Stimulated activated naive CD8-positive, alpha-beta T cell treated with anti-CD3 and anti-CD28 coated beads, Interleukin-15, amount 100 ng/mL, for 72 hours (primary cell): ENCODE results near the gene WDFY4.
A peak's percentile ranks its signal among the peaks of the same experiment; 100 is the strongest.

Source experiments
- ATAC-seq: fragments of 150-1000 bp; cut with Tn5 transposase; 2 replicates; pipeline ENCODE4 v1.10.0; 2021; ENCODE audit warnings: mild to moderate bottlenecking, moderate library complexity
- DNase-seq, 2 donors: peaks; one replicate each; pipeline ENCODE4 v3.0.0; 2021 to 2022
- H3K27ac Mint-ChIP-seq, 2 donors: one replicate each; pipeline ENCODE4 v1.8.0; 2022; ENCODE audit warnings: mild to moderate bottlenecking in 2 of 2, mixed read lengths in 2 of 2, moderate library complexity in 2 of 2
- H3K27me3 Mint-ChIP-seq: one replicate; pipeline ENCODE4 v1.8.0; 2022; ENCODE audit warnings: mixed read lengths
- H3K4me1 Mint-ChIP-seq: one replicate; pipeline ENCODE4 v1.8.0; 2022; ENCODE audit warnings: mild to moderate bottlenecking, mixed read lengths
- H3K4me3 Mint-ChIP-seq, 2 donors: one replicate each; pipeline ENCODE4 v1.8.0; 2022; ENCODE audit warnings: mild to moderate bottlenecking in 2 of 2, mixed read lengths in 2 of 2, moderate library complexity in 1 of 2
- H3K9me3 Mint-ChIP-seq, 2 donors: one replicate each; pipeline ENCODE4 v1.8.0; 2022; ENCODE audit warnings: mixed read lengths in 2 of 2

The WDFY4 gene

DNA sequence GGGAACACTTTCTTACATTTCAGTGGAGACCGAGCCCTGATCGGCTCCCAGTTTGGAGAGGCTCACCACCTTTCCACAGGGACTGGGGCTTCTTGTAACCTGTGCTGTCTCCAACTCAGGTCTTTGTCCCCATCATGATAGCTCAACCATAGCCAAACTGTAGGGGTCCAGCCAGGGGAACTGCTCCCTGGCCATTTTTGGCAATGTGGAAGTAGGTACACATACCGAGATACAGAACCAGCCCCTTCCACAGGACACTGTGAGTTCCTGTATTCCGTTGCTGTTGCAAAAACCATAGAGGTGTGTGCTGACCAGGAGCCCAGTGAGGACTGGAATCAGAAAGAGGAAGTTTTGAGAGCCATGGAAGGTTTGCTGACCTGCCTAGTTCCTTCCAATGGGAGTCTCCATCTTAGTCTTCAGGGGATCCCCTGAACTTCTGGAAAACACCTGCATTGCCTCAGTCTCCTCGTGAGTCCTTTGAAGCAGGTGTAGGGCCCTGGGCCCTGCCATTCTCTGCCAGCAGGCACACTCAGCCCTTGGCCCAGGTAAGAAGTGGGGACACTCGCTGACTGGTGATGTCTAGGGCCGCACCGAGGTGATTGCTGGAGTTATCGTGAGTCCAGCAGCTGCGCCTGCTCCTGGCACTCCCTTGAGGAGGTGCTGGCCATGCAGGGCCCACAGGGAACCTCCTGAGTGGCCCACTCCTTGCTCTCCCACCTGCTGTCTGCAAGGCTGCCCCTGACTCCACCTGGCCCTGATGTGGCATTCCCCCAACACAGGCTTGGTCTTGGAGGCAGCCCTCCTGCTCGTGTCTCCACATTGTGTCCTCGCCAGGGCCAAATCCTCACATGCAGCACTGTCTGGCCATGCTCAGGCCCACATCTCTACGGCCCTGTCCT, 11.2 kb downstream of the WDFY4 start:
- no peak overlapping the region for H3K4me3 Mint-ChIP-seq
- H3K9me3 Mint-ChIP-seq, result no peaks in the 10 kb centered on the region
- no peaks in the 10 kb centered on the region for H3K4me1 Mint-ChIP-seq
- DNase-seq (no peak), ATAC-seq (no peak)
- H3K27ac Mint-ChIP-seq, result peak overlapping the region in 1 of 2 donors; percentile 94
- no peaks in the 10 kb centered on the region for H3K27me3 Mint-ChIP-seq

DNA sequence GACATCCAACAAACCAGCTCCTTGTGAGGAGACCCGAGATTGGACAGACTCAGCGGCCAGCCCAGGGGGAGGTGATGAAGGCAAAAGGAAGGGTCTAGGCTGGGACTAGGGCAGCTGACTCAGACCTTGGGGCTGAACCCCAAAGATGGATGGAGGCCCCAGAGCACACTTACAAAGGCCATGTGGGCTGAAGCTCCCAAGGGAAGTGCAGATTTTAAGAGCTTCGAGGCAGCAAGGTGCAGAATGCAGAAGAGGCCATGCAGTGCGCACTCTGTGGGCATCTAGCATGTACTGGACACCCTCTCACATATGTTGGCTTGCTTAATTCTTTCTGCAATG, 11.8 kb downstream of the WDFY4 start:
- H3K27me3 Mint-ChIP-seq, result no peaks in the 10 kb centered on the region
- DNase-seq, result no peak
- H3K4me3 Mint-ChIP-seq, result no peak overlapping the region
- H3K4me1 Mint-ChIP-seq, result no peaks in the 10 kb centered on the region
- H3K27ac Mint-ChIP-seq, result peak overlapping the region; percentile 43 to 94
- H3K9me3 Mint-ChIP-seq, result no peaks in the 10 kb centered on the region
- no peak for ATAC-seq

DNA sequence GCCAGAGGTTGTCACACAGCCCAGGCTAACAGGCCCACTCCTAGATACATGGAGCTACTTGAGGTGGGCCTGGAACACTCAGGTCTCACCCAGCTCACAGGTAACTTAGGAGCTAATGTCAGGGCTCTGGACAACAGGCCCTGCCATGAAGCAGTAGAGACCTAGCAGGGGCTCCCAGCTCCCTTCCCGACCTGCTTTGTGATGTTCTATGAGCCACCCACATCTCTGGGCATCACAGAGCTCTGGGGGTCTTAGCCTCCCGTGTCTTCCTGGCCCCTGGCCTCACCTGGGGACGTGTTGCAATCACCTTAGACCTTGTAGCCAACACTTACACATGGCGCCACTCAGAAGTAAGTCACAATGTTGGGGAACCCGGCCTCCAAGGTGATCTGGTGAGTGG, 12.4 kb downstream of the WDFY4 start:
- no peaks in the 10 kb centered on the region for H3K27me3 Mint-ChIP-seq
- DNase-seq, result no peak
- ATAC-seq, result no peak
- peak overlapping the region in 1 of 2 donors; percentile 90 for H3K27ac Mint-ChIP-seq
- no peak overlapping the region for H3K4me3 Mint-ChIP-seq
- no peaks in the 10 kb centered on the region for H3K9me3 Mint-ChIP-seq
- H3K4me1 Mint-ChIP-seq, result no peaks in the 10 kb centered on the region

DNA sequence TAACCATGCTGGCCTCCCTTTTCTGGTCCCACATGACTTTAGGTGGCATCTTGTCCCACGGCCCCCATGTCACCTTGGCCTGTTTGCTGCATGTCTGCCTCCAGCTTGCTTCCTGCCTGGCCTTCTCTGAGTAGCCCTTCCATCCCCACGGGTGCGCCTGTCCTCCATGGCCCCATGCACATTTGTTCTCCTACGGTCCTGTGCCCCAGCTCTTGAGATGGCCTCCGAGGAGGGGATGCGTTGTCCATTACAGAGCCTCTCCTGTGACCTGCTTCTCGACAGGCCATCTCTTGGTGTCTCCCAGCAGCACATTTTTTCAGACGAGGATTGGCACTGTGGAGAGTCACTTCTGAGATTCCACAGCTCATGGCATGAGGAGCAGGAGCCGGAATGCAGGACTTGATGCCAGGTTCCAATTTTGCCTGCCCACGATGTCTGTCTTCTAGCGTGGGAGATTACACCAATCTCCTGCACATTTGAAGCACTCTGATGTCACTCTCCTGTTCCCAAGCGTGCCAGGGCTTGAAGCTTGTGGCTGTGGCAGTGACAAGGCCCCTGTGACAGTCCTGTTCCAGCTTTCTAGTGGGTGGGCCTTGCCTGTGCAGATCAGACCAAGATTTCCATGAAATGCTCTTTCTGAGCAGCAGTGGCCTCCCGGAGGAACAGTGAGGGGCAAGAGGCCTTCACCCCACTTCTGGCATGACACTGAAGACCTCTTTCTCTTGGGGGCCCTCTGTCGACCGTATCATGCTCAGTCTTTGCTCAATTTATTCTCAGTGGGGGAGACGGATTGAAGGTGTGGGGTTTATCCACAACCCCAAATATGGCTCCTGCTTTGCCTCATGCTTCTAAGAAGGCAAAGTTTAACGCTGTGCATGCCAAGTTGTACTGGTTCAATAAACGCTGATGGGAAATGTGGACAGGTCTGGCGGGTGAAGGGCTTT, 13.4 kb downstream of the WDFY4 start:
- Mint-ChIP-seq H3K27ac (peak overlapping the region in 1 of 2 donors; percentile 40), H3K4me3 (no peak overlapping the region), H3K27me3 (peaks cover 5% of the 10 kb centered on the region), H3K4me1 (no peaks in the 10 kb centered on the region), H3K9me3 (no peaks in the 10 kb centered on the region)
- no peak for ATAC-seq
- DNase-seq, result no peak

DNA sequence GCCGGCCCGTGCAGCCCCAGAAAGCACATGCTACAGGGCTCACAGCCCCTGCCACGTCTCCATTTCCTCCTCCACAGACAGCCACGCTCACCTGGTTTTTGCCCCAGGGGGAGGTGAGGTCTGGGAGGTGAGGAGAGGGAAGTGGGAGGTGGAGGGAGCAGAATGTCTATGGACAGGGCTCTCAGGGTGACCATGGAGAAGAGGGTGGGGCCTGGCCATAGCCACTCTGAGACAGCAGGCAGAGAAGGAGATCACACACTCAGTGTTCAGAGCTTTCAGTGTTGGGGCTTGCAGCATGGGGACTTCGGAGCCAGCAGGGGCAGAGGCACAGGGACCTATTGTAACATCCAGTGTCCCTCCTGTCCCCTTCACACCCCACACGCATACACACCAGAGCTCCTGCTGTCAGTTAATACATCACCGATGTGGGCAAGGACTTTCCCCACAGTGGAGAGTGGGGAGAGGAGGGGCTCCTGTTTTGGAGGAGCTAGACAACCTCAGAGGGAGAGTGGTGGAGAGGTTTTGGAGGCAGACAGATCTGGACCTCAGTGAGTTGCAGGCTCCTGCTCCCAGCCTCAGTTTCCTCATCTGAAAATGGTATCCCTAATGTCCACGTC, 14.4 kb downstream of the WDFY4 start:
- Mint-ChIP-seq H3K4me1 (no peaks in the 10 kb centered on the region), H3K4me3 (no peak overlapping the region), H3K9me3 (no peaks in the 10 kb centered on the region), H3K27ac (no peak overlapping the region), H3K27me3 (peaks cover 5% of the 10 kb centered on the region)
- ATAC-seq (no peak), DNase-seq (no peak)

DNA sequence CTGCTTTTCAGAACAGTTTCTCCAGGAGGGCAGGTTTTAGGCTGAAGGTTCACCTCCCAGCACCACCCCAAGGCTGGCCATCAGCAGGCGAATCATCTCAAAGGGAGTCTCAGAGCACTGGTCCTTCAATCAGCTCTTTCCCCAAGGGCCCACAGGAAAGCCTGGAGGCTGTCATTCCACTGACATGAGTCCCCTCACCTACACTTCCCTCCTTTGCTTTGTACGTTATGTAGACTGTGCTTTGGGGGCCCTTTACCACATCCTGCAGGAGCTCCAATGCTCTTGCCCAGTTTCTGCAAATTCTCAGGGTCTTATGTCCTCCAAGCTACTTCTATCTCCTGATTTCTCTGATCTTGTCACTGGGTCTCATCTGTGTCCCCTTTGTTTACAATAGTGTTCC, 15.4 kb downstream of the WDFY4 start:
- ATAC-seq, result no peak
- H3K4me1 Mint-ChIP-seq, result no peaks in the 10 kb centered on the region
- peaks cover 9% of the 10 kb centered on the region for H3K27me3 Mint-ChIP-seq
- H3K9me3 Mint-ChIP-seq, result no peaks in the 10 kb centered on the region
- H3K4me3 Mint-ChIP-seq, result no peak overlapping the region
- no peak overlapping the region for H3K27ac Mint-ChIP-seq
- no peak for DNase-seq

DNA sequence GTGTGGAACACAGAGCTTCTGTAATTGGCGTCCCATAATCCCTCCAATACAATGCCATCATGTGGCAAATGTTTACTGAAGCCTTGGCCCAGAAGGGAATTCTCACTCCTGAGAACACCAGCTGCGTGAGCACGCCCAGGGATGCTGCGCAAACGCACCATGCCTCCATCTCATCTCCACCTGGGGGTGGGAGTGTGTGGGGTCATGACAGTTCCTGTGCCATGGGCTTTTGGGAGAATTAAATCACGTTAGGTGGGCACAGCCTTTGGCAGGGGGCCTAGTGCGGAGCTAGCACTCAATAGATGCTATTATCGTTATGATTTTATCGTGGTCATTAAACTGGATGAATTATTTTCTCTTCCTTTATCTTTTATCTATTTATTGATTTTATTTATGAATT, 15.8 kb downstream of the WDFY4 start:
- ATAC-seq (no peak), DNase-seq (no peak)
- H3K9me3 Mint-ChIP-seq, result no peaks in the 10 kb centered on the region
- H3K27ac Mint-ChIP-seq, result no peak overlapping the region
- no peak overlapping the region for H3K4me3 Mint-ChIP-seq
- H3K4me1 Mint-ChIP-seq, result no peaks in the 10 kb centered on the region
- peaks cover 13% of the 10 kb centered on the region for H3K27me3 Mint-ChIP-seq

DNA sequence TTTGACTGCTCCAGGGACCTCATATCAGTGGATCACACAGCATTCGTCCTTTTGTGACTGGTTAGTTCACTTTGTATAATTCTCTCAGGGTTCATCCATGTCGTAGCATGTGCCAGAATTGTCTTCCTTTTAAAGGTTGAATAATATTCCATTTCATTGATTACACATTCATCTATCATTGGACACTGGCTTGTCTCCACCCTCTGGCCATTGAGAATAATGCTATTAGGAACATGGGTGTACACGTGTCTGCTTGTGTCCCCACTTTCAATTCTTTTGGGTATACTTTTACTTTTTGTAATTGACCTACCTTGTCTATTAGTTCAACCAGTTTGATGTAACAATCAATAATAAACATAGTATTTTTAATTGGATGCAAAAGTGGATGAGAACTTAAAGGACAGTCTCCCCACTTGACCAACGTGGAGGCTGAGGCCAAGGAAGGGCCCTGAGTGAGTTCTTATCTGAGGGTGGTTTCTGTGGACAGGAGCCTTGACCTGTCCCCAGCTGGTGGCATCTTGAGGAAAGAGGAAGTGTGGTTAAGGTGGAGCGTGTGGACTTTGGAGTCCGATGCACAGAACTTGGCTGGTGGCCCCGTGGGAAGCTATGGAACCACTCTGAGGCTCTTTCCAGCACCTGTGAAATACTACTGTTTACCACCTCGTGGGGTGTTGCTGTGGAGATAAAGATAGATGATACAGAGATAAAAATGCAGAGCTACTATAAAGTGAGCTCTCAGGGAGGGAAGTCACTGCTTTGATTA, 16.6 kb downstream of the WDFY4 start:
- no peak overlapping the region for H3K4me3 Mint-ChIP-seq
- peaks cover 20% of the 10 kb centered on the region for H3K27me3 Mint-ChIP-seq
- ATAC-seq (no peak), DNase-seq (no peak)
- H3K9me3 Mint-ChIP-seq, result no peaks in the 10 kb centered on the region
- H3K4me1 Mint-ChIP-seq, result no peaks in the 10 kb centered on the region
- peak overlapping the region in 1 of 2 donors; percentile 25 for H3K27ac Mint-ChIP-seq

DNA sequence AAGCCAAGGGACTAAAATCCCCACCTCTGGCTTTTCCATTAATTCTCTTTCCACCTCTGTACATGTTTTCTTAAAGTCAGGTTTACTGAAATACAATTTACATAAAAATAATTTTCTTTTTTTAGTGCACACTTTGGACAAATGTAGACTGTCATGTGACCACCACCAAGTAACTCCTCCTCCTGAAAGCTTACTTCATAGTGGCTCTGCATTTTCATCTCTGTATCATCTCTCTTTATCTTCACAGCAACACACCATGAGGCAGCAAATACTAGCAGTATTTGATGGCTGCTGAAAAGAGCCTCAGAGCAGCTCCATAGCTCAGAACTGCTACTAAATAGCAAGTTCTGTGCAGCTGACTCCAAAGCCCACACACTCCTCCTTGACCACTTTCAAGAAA, 17.3 kb downstream of the WDFY4 start:
- Mint-ChIP-seq H3K27ac (no peak overlapping the region), H3K4me3 (no peak overlapping the region), H3K4me1 (no peaks in the 10 kb centered on the region), H3K27me3 (peaks cover 26% of the 10 kb centered on the region), H3K9me3 (no peaks in the 10 kb centered on the region)
- DNase-seq (no peak), ATAC-seq (no peak)

DNA sequence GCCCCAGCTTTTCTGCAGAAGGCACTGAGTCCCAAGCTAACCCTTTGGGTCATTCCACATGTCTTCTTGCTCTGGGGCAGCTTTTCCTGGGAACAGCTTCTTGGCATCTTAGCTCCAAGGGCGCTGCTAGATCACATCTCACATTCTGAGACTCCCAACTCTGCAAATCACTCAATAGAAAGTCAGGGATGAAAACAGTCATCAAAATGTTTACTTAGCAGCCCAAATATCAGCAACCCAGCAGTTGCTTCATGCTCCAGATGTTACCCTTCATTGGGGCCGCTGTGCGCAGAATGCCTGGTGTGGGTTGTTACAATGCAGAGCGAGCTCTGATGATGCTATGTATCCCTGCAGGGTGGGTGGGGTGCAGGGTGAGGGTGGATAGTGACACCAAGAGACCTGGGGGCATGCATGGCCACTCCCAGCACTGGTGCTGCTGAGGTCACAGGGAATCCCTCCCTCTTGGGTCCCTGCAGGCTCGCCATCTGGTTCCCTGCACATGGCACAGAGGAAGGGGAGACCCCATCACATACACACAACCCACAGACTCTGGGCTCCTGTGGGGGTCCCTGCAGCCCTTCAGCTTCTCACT, 19.0 kb downstream of the WDFY4 start:
- Mint-ChIP-seq H3K9me3 (no peaks in the 10 kb centered on the region), H3K4me3 (no peak overlapping the region), H3K4me1 (no peaks in the 10 kb centered on the region), H3K27me3 (peaks cover 32% of the 10 kb centered on the region), H3K27ac (no peak overlapping the region)
- ATAC-seq (no peak), DNase-seq (no peak)

DNA sequence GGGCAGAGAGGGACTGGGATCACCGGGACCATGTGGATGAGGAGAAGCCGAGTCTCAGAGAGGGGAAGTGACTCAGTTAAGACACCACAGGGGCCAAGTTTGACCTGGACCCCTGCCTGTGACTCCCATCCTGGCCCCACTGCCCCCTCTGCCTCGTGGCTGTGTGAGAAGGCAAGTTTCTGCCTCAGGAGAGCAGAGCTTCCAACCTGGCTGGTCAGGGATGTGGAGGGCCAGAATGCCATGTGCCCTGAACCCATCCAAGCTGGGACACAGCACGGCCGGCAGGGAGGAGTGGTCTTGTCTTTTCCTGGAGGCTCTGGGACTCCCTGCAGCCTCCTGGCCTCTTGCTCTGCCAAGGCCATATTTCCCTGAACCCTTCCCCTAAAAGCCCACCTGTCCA, 19.5 kb downstream of the WDFY4 start:
- Mint-ChIP-seq H3K4me3 (no peak overlapping the region), H3K9me3 (no peaks in the 10 kb centered on the region), H3K4me1 (no peaks in the 10 kb centered on the region), H3K27me3 (peaks cover 32% of the 10 kb centered on the region), H3K27ac (no peak overlapping the region)
- DNase-seq, result no peak
- ATAC-seq, result no peak

DNA sequence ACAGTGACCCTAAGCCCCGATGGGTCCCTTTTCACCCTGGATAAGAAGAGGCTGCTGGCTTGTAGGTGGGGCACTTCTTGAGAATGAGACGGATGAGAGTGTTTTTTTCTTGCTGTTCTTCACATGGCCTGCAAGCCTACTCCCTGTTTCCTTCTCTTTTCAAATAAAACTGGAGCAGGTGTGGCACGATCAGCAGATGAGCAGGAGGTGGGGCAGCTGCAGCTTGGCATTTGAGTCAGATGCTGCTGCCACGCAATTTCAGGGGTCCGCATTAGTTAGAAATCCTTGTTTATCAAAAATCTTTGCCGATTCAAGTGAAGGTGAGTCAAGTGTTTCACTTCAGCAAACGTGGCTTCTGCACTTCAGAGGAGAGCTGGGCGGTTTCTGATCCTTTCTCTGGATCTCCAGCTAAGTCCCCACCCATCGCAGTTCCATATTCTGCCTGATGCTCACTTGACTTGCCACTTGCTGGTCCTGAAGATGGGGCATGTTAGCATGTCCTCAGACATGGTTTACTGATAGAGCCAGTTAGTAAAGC, 20.8 kb downstream of the WDFY4 start:
- Mint-ChIP-seq H3K27me3 (peaks cover 32% of the 10 kb centered on the region), H3K4me1 (no peaks in the 10 kb centered on the region), H3K27ac (no peak overlapping the region), H3K9me3 (no peaks in the 10 kb centered on the region), H3K4me3 (no peak overlapping the region)
- DNase-seq (no peak), ATAC-seq (no peak)

DNA sequence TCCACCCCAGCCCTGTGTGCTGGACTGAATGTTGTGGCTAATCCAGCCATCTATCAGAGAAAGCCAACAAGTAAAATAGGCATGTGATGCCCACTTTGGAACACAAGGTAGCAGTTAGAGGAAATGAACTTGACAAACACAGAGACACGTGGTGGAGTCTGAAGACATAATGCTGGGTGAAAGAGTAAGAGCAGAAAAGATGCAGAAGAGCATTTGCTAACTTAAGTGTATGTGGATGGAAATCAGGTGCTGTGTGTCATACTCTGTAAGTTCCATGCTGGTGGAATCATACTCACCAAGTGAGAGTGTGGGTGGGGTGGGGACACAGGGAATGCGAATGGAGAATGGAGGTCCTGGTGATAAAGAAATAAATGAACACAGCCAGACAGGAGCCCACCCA, 22.8 kb downstream of the WDFY4 start:
- Mint-ChIP-seq H3K27me3 (peaks cover 29% of the 10 kb centered on the region), H3K4me3 (no peak overlapping the region), H3K27ac (no peak overlapping the region), H3K9me3 (no peaks in the 10 kb centered on the region), H3K4me1 (no peaks in the 10 kb centered on the region)
- DNase-seq, result no peak
- ATAC-seq, result no peak

DNA sequence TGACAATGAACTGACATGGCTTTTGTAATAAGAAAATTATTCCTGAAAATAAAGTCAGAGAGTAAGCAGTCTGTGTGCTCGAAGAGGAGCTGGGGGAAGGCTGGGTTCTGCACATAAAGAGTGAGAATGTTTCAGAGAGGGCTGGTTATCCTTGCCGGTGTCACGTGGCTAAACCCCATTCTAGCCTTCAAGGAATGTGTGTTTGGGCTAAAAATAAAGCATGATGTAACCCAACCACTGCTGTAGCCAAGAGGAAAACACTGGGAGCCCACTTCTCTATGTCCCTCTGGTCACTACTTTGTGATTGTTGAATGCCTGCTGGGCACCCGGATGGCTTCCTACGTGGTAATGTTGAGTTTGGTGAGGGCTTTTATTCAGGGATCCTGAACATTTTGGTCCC, 23.5 kb downstream of the WDFY4 start:
- DNase-seq (no peak), ATAC-seq (no peak)
- H3K4me3 Mint-ChIP-seq, result no peak overlapping the region
- H3K27me3 Mint-ChIP-seq, result peaks cover 29% of the 10 kb centered on the region
- no peak overlapping the region for H3K27ac Mint-ChIP-seq
- H3K4me1 Mint-ChIP-seq, result no peaks in the 10 kb centered on the region
- no peaks in the 10 kb centered on the region for H3K9me3 Mint-ChIP-seq
